ENCODE data around the gene AKT3. TPM values are rescaled to one million over a fixed set of nuclear protein-coding genes. Genes with fewer than 3 reads are reported as not detected.

AKT3 gene
- total RNA-seq, 2 experiments from 2014 or later, result 36.9 to 38.7 TPM

DNA sequence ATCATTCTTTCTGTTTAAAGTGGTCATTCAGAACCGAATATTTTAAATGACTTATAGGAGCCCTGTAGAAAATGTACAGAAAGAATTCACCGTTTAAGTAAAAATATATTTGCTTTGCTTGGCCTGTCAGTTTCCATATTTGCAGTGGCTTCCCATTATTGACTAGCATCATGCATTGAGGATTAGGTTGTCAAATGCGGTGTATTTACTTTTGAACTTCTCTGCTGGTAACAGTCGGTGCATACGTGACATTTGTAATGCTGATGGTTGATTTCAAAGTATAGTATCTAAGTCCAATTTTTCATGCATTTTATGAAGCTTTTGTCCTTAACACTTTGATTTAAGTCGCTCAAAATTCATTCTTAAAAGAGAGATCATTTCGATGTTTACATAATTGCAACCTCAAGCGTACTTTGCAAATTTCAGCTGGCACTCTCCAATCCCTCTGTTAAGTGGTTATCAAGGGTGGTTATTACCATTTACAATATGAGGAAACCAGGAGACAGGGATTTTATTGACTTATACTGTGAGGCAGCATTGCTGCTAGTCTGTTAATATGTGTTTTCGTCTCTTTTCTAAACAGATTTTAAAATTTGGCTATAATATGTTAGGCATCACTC is 392.6 kb downstream of the AKT3 start:
- ChIA-PET POLR2A (no interaction called here), CTCF (no interaction called here)

DNA sequence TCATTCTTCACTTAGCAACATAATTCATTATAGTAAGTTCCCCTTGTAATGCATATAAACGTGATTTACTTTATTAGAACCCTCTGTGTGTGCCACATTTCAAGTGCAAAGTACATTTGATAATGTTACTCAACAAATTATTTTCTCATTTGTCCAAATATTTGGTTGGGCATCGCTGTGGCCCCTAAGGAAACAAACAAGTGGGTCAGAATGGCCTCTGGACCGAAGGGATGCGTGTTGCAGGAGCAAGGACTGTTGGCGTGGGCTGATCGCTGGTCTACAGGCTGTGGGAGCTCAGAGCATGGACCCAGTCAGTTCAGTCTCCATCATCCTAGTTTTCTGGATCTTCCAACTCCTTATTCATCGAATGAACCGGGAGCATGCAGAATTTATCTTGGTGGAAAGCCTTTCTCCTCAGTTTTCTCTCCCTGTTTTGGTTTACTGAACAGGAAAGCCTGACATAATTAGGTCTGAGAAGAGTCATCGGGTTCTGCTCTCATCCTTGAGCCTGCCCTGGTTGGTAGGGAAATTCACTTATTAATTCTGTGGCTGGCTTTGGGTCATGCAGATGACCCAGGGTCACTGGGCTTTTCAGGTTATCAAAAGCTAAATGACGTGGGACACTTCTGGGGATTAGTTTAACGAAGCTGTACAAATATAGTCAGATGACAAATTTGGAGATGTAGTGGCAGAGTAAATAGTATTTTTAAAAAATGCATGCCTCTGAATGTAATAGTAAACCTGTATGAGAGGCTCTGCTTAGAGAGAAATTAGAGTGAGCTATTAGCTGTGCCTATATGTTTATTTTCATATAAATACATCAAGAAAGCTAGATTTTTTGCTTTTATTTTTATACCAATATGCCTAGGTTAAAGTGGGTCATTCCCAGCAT is 394.0 kb downstream of the AKT3 start:
- POLR2A ChIA-PET, result no interaction called here
- CTCF ChIA-PET, result no interaction called here

DNA sequence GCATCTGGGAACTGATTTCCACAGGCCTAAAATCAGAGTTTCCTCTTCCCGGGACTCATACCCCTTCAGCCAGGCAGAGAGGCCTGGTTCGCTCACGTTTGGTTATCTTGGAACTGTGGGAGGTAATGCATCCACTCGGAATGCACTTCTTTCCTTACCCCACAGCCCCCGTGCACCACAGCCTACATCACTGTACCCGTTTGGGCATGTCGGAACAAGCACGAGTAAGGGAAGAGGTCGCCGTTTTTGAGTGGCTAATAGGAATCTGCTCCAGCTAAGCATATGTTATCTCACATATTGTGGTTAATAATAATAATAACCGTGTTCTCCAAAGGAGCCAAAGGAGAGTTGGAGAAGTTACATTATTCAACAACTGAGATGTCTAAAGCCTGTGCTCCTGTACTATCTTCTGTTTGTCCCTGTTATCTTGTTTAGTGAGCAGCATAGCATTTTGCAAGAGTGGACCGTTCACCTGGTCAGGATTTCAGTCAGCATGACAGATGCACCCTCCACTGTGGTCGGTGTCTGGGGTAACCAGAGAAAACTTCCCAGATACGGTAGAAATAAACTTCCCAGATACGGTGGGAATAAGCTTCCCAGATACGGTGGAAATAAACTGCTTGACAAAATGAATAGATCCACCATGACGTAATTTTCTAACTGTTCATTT is 395.6 kb downstream of the AKT3 start:
- CTCF ChIA-PET, result no interaction called here
- POLR2A ChIA-PET, result no interaction called here

DNA sequence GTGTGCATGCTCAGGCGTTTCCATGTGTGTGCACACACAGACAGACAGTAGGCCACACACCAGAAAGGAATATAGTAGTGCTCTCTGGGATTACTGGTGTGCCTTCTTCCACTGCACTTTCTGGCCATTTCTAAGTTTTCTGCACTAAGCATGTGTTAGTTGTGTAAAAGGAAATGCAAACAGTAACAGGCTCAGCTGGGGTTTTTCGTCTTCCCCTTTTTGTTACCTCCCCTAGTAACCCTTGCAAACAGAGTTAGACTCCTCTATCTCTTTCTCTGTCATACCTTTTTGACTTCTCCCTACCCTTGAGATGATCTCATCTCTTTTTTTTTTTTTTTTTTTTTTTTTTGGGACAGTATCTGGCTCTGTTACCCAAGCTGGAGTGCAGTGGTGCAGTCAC is 398.0 kb downstream of the AKT3 start:
- POLR2A ChIA-PET, result no interaction called here
- CTCF ChIA-PET, result interaction anchor here (0.6 to 0.7 kb wide), 2 partner anchors 33 to 912 kb away, joined by 4 read pairs; no protein-coding TSS in a partner anchor

DNA sequence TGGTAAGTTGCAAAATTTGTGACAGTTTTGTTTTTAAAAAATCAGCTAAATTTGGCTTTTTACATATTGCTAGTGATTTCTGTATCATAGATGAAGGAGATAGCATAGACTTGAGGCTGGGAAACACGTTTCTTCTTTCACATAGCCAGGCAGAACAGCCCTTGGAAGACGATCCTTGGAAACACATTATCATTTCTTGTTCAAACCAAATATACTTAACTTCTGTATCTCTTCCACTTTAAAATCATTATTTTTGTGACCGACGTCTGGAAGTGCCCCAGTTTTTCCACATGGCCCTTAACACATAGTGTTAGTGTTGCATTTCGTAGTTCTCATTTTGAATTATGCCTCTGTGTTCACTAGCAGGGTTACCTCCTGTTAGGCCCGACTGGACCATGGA is 400.7 kb downstream of the AKT3 start:
- ChIA-PET POLR2A (no interaction called here), CTCF (no interaction called here)

DNA sequence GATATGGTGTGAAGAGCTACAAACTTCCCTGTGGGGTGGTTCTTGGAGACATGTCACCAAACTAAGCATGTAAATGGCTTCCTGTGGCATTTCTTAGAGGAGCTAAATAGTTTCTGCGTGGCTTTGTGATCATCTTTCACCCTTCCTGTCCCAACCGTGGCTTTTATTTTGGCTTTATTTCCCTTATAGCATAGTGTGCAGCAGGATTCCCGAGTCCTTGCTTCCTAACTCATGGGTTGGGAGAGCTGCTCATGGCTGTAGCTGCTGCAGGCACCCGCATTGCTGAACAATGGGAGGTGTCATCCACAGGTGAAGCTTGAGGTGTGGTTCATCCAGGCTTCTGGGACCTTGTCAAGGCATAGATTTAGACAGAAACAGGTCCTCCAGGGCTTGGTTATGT is 402.2 kb downstream of the AKT3 start:
- ChIA-PET POLR2A (no interaction called here), CTCF (no interaction called here)

DNA sequence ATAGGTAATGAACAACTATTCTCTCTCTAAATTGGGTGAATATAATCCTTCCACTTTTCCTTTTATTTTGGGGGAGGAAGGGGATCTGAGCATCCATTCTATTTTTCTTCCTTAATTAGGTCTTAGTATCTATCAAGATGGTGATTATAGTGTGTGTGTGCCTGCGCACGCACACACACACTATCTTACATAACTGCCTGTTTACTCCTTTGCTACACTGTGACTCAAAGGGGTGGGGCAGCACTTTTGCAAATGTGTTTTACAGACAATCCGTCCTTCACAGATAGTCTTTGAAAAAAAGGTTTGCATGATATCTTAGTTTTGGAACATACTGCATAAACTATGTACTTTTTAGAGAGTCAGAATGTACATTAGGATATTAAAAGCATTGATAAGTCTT is 402.7 kb downstream of the AKT3 start:
- POLR2A ChIA-PET, result no interaction called here
- CTCF ChIA-PET, result no interaction called here

DNA sequence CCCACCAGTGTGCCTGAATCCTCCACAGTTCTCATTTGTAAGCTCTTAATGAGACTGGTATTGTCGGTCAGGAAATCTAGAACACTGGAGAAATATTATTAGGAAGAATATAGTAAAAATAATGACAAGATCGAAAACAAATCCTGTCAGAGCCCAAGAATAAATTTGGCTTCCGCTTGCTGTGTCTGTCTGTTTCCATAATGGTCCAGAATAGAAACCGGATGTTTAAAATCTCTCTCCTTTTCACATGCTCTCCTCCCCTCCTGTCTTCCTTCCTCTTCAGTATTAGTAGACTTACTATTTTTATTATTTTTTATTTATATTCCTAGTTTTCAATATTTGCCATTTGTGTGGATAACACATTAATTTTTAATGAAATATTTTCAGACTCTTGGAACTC is 406.5 kb downstream of the AKT3 start:
- ChIA-PET POLR2A (no interaction called here), CTCF (no interaction called here)

DNA sequence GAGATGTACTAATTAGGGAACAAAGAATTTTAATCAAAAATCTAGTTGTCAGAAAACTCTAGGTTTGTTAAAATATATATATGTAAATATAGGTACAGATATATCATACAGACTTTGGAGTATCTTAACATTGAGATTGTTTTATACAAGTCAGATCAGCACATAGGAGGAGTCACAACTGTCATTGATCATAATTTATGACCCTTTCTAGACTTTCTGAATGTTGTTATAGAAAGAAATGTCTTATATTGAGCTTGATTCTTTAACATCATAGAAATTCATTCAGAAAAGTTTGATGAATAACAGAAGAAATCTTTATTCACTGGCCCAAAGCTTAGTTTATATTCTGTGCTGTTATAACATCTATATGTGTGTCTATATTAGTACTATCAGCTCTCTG is 408.4 kb downstream of the AKT3 start:
- ChIA-PET CTCF (no interaction called here), POLR2A (no interaction called here)

DNA sequence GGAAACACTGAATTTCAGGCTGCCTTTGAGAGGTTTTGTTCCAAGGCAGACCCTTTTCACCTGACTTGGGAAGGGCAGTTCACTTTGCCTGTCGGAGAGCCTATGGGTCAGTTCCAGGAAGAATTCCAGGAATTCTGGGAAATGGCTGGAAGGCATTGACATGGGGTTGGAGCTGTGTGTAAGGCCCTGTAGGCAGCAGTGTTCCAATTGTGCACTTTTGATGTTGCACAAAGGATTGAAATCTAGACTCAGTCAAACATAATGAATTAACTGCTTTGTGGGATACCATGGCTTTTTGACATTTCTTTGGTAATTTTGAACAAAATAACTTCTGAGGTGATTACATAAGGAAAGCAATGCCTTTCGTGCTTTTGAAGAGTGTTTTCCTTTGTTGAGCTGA is 409.6 kb downstream of the AKT3 start:
- CTCF ChIA-PET, result no interaction called here
- POLR2A ChIA-PET, result no interaction called here

DNA sequence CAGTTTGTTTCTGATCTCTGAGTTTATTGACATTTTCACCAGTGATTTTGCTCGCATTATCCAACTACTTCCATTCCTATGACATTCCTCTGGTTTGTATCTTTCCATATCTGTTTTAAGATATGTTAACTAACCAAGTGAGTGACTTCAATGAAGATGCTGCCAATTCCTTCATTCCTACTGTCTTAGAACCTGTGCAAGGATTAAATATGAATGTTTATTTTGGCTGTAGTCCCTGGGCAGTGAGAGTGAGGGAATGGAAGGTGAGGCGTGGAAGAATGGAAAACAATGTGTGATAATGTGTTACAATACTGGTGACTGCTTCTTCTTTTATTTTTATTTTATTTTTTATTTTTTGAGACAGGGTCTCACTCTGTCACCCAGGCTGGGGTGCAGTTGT is 411.2 kb downstream of the AKT3 start:
- ChIA-PET POLR2A (no interaction called here), CTCF (no interaction called here)

Other genes starting within 250 kb of the AKT3 start
- gene ZBTB18, start 201.0 kb upstream of the AKT3 start, total RNA-seq, result 1 to 10 TPM; 4.9 to 5.2 TPM